Measurements from ENCODE around the gene FEZ2. TPM values are rescaled to one million over a fixed set of nuclear protein-coding genes. Genes with fewer than 3 reads are reported as not detected.

The FEZ2 gene
- total RNA-seq, 1 experiment from 2014 or later = 14.8 TPM

DNA sequence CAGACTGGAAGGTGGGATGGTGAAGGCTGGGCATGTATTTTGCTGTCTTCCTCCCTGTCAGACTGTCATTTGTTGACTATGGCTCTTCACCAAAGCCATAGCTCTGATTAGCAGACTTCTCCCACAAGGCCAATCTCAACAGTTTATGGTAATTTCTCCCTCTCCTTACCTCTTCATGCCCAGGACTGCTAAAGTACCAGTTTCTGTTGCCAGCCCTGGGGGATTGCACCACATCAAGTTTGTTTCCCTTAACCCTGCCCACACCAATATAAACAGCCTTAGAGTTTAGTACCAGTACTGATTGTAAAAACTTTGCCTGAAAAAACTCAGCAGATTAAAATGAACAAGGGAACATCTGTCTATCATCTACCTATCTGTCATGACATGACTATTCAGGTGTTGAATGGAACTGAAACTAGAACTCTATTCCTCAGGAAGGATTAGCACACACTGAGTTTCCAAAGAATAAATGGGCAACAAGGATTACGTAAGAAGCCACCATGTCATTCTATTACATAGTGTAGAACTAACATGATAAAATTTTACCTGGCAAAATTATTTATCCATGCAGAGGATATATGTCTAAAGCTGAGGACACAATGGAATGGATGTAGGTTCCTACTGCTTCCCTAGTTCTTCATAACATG lies 13.7 kb downstream of the FEZ2 start:
- ChIA-PET RAD21 (ENCODE audit: low non-redundant PET in 1 of 2, low total read pairs in 2 of 2, uncharacterized antibody in 2 of 2, unreplicated experiment in 2 of 2) (no interaction called here), CTCF (no interaction called here), POLR2A (no interaction called here)
- Histone ChIP-seq H3K9me2 (ENCODE audit: insufficient read depth) (no peaks in the 10 kb centered on the region), H4K20me1 (ENCODE audit: insufficient read depth) (no peaks in the 10 kb centered on the region; the same call in 1 of the 2 replicates), H3K4me1 (ENCODE audit: control insufficient read depth in 1 of 2, insufficient read depth in 2 of 2, low read length in 2 of 2) (no peaks in the 10 kb centered on the region), H3K4me2 (ENCODE audit: low read length) (no peak overlapping the region), H3K4me3 (replicated peaks in 1 of 2; ENCODE audit: low read depth in 1 of 2, low read length in 2 of 2) (no peak overlapping the region), H3K36me3 (ENCODE audit: control insufficient read depth in 1 of 2, insufficient read depth in 2 of 2, low read length in 2 of 2) (peaks cover 13 to 45% of the 10 kb centered on the region in 2 experiments), H3K79me2 (ENCODE audit: insufficient read depth, low read length) (peaks cover 17% of the 10 kb centered on the region), H3K27me3 (ENCODE audit: insufficient read depth, low read length) (no peaks in the 10 kb centered on the region), H3K9me3 (ENCODE audit: control insufficient read depth in 1 of 2, insufficient read depth in 1 of 2, low read depth in 1 of 2, low read length in 2 of 2) (no peaks in the 10 kb centered on the region), H2AFZ (ENCODE audit: low read depth, low read length, poor library complexity, severe bottlenecking) (no peak overlapping the region), H3K9ac (ENCODE audit: low read length) (no peak overlapping the region), H3K27ac (ENCODE audit: low read depth, low read length) (no peak overlapping the region)
- DNase-seq (ENCODE audit: low read depth, low spot score) (no peak), ATAC-seq (no peak)
- BruUV-seq (replicated peaks) = no TSS peak
- TF ChIP-seq MAX (IDR thresholded peaks at IDR 0.05) (no peak), TCF7L2 (IDR thresholded peaks at IDR 0.05; ENCODE audit: borderline replicate concordance, extremely low read depth, insufficient read depth, insufficient read length) (no peak), ZNF274 (IDR thresholded peaks at IDR 0.05; ENCODE audit: low read depth, low read length) (no peak), ZFX (IDR thresholded peaks at IDR 0.05) (no peak), CTCF (IDR thresholded peaks at IDR 0.05 in 2 of 3, conservative IDR thresholded peaks at IDR 0.05 in 1 of 3; ENCODE audit: borderline replicate concordance in 1 of 3, insufficient read depth in 1 of 3, low read depth in 2 of 3, low read length in 2 of 3) (no peak), RAD21 (IDR thresholded peaks at IDR 0.05; ENCODE audit: low read depth) (no peak), EZH2 (IDR thresholded peaks at IDR 0.05) (no peak), EGR1 (IDR thresholded peaks at IDR 0.05; ENCODE audit: low read depth) (no peak), ELF1 (IDR thresholded peaks at IDR 0.05; ENCODE audit: borderline replicate concordance, low read depth) (no peak), JUND (IDR thresholded peaks at IDR 0.05) (no peak), SP1 (IDR thresholded peaks at IDR 0.05; ENCODE audit: low read depth) (no peak), FOSL1 (IDR thresholded peaks at IDR 0.05; ENCODE audit: low read depth) (no peak), POLR2AphosphoS5 (IDR thresholded peaks at IDR 0.05; ENCODE audit: low read depth, low read length) (no peak), YY1 (IDR thresholded peaks at IDR 0.05; ENCODE audit: extremely low read depth, insufficient replicate concordance, low read depth, low read length) (no peak), CEBPB (IDR thresholded peaks at IDR 0.05; ENCODE audit: low read depth) (no peak)
- TF ChIP-seq, protein P1, sequence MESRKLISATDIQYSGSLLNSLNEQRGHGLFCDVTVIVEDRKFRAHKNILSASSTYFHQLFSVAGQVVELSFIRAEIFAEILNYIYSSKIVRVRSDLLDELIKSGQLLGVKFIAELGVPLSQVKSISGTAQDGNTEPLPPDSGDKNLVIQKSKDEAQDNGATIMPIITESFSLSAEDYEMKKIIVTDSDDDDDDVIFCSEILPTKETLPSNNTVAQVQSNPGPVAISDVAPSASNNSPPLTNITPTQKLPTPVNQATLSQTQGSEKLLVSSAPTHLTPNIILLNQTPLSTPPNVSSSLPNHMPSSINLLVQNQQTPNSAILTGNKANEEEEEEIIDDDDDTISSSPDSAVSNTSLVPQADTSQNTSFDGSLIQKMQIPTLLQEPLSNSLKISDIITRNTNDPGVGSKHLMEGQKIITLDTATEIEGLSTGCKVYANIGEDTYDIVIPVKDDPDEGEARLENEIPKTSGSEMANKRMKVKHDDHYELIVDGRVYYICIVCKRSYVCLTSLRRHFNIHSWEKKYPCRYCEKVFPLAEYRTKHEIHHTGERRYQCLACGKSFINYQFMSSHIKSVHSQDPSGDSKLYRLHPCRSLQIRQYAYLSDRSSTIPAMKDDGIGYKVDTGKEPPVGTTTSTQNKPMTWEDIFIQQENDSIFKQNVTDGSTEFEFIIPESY (IDR thresholded peaks at IDR 0.05; ENCODE audit: extremely low read depth, insufficient replicate concordance, low read length) = no peak
- intact Hi-C loops (cut with micrococcal nuclease) = no loop called here
